Measurements from ENCODE around the gene NRG2. TPM values are rescaled to one million over a fixed set of nuclear protein-coding genes. Genes with fewer than 3 reads are reported as not detected.

Gene NRG2
- total and polyA plus RNA-seq, 2 donors (not counting 3 experiments of a cell fraction or from before 2014, with no cell fraction given) = 0.26 to 0.42 TPM

- POLR2A ChIA-PET = no interaction called here
- CTCF ChIA-PET = interaction anchor here (0.6 to 4.3 kb wide), 17 partner anchors 10 to 108 kb away, joined by 3 to 36 read pairs (median 4); no protein-coding TSS in a partner anchor
- peaks cover 3 to 17% of the 10 kb centered on the region in 2 experiments for H3K27me3 ChIP-seq (ENCODE audit: control insufficient read depth in 2 of 2, insufficient read depth in 2 of 2, low read length in 2 of 2)
- no peak overlapping the region for H3K27ac ChIP-seq (ENCODE audit: insufficient read depth, low read depth, low read length)
- DNase-seq (ENCODE audit: low read depth, low spot score) (no peak), FAIRE-seq (no peak)
- BruUV-seq (replicated peaks) = no TSS peak
- dilution Hi-C loops (cut with MboI; ENCODE audit: extremely low pct_ligation_motif_present, low sequenced_read_pairs) (no loop called here), intact Hi-C loops (cut with micrococcal nuclease) (loop anchor here (2.0 kb wide), 1 partner anchor 65 kb away; no protein-coding TSS in a partner anchor)
- no peak overlapping the region for H3K9ac ChIP-seq (replicated peaks; ENCODE audit: extremely low read depth, insufficient read depth, low read length)
- TF ChIP-seq MAX (IDR thresholded peaks at IDR 0.05; ENCODE audit: insufficient read depth, insufficient read length) (no peak), POLR2AphosphoS5 (IDR thresholded peaks at IDR 0.05; ENCODE audit: insufficient read depth, low read depth, low read length) (no peak), JUN (IDR thresholded peaks at IDR 0.05; ENCODE audit: borderline replicate concordance, insufficient read depth, insufficient read length, low read depth) (no peak), MYC (IDR thresholded peaks at IDR 0.05; ENCODE audit: low read depth, low read length) (no peak), EZH2 (IDR thresholded peaks at IDR 0.05; ENCODE audit: borderline replicate concordance, low read depth, low read length, severe bottlenecking) (no peak), POLR2A (IDR thresholded peaks at IDR 0.05; ENCODE audit: low read depth, low read length) (no peak), GATA2 (IDR thresholded peaks at IDR 0.05; ENCODE audit: insufficient read depth, insufficient read length, low read depth, low read length) (no peak), FOS (IDR thresholded peaks at IDR 0.05; ENCODE audit: borderline replicate concordance, insufficient read depth, low read length) (no peak), CTCF (IDR thresholded peaks at IDR 0.05; ENCODE audit: extremely low read depth in 1 of 2, insufficient read depth in 1 of 2, low read depth in 1 of 2, low read length in 2 of 2) (no peak)
- H4K20me1 ChIP-seq (replicated peaks; ENCODE audit: control insufficient read depth, extremely low read depth, insufficient read depth, low read length) = no peaks in the 10 kb centered on the region
- peak overlapping the region; percentile 66 for H3K4me2 ChIP-seq (ENCODE audit: insufficient read depth, low read length)
- peaks cover 22% of the 10 kb centered on the region for H3K4me1 ChIP-seq (ENCODE audit: control insufficient read depth, extremely low read depth, insufficient read depth, low read length)
- H2AFZ ChIP-seq (ENCODE audit: low read depth, low read length) = peak overlapping the region; percentile 71
- no peaks in the 10 kb centered on the region for H3K79me2 ChIP-seq (ENCODE audit: control insufficient read depth, insufficient read depth, low read length)
- H3K4me3 ChIP-seq (replicated peaks in 1 of 3; ENCODE audit: insufficient read depth in 1 of 3, low read depth in 1 of 3, low read length in 3 of 3) = peak overlapping the region; percentile 23 to 54 (median 44)
- no peaks in the 10 kb centered on the region for H3K9me1 ChIP-seq (replicated peaks; ENCODE audit: control insufficient read depth, extremely low read depth, insufficient read depth, low read length)
- H3K9me3 ChIP-seq (replicated peaks; ENCODE audit: control insufficient read depth, insufficient read depth, low read length) = no peaks in the 10 kb centered on the region
- H3K36me3 ChIP-seq (ENCODE audit: control insufficient read depth in 2 of 2, extremely low read depth in 1 of 2, insufficient read depth in 2 of 2, low read length in 2 of 2) = no peaks in the 10 kb centered on the region
These were observed 391 bp upstream of the NRG2 start for GRCh38 chr5:140043508-140043872.

Data from endothelial cell of umbilical vein (primary cell).